GM23248 (cell line): ENCODE measurements around the gene THSD4. TPM values are rescaled to one million over a fixed set of nuclear protein-coding genes. Genes with fewer than 3 reads are reported as not detected.
A peak's percentile ranks its signal among the peaks of the same experiment; 100 is the strongest.

Experiments
- DNase-seq: peaks from one replicate; pipeline ENCODE4 v3.0.0-alpha.2; 2015
- H2AFZ ChIP-seq: fragments of 200-600 bp; sonication (generic); 2 replicates; pipeline ENCODE4 v1.6.1; 2016; ENCODE audit warnings: antibody characterized with exemption
- H3F3A ChIP-seq: fragments of 200-600 bp; sonication (generic); 2 replicates; pipeline ENCODE4 v1.6.1; 2016; ENCODE audit warnings: mild to moderate bottlenecking, antibody characterized with exemption, mixed run types; ENCODE audit not compliant: insufficient read depth
- H3K27ac ChIP-seq: fragments of 200-600 bp; sonication (generic); 2 replicates; pipeline ENCODE4 v1.5.1; 2016; ENCODE audit warnings: mild to moderate bottlenecking
- H3K27me3 ChIP-seq: fragments of 200-600 bp; sonication (generic); replicated peaks from 2 replicates; pipeline ENCODE4 v1.6.1; 2016; ENCODE audit warnings: mild to moderate bottlenecking; ENCODE audit not compliant: insufficient read depth
- H3K36me3 ChIP-seq: fragments of 200-600 bp; sonication (generic); 2 replicates; pipeline ENCODE4 v1.6.1; 2016; ENCODE audit warnings: low read depth, mild to moderate bottlenecking
- H3K4me1 ChIP-seq: fragments of 200-600 bp; sonication (generic); 2 replicates; pipeline ENCODE4 v1.6.1; 2016; ENCODE audit warnings: mild to moderate bottlenecking; ENCODE audit not compliant: insufficient read depth
- H3K4me2 ChIP-seq: fragments of 200-600 bp; sonication (generic); one replicate; pipeline ENCODE4 v1.6.1; 2016; ENCODE audit warnings: mild to moderate bottlenecking; ENCODE audit not compliant: unreplicated experiment
- H3K4me3 ChIP-seq: fragments of 200-600 bp; sonication (generic); 2 replicates; pipeline ENCODE4 v1.5.1; 2016; ENCODE audit warnings: mild to moderate bottlenecking
- H3K79me2 ChIP-seq: fragments of 200-600 bp; sonication (generic); 2 replicates; pipeline ENCODE4 v1.6.1; 2016; ENCODE audit warnings: mild to moderate bottlenecking; ENCODE audit not compliant: insufficient read depth
- H3K9ac ChIP-seq: fragments of 200-600 bp; sonication (generic); 2 replicates; pipeline ENCODE4 v1.6.1; 2016; ENCODE audit warnings: mild to moderate bottlenecking
- H3K9me2 ChIP-seq: fragments of 200-600 bp; sonication (generic); 2 replicates; pipeline ENCODE4 v1.6.1; 2016; ENCODE audit warnings: mixed run types, mild to moderate bottlenecking, moderate library complexity; ENCODE audit not compliant: insufficient read depth
- H3K9me3 ChIP-seq: fragments of 200-600 bp; sonication (generic); one replicate; pipeline ENCODE4 v1.6.1; 2017; ENCODE audit warnings: low read depth
- H4K20me1 ChIP-seq: fragments of 200-600 bp; sonication (generic); 2 replicates; pipeline ENCODE4 v1.6.0; 2016; ENCODE audit not compliant: insufficient read depth
- EZH2 ChIP-seq: fragments of 200-600 bp; sonication (generic); IDR thresholded peaks from 2 replicates; pipeline ENCODE4 v1.6.1; 2018; ENCODE audit warnings: antibody characterized with exemption, mild to moderate bottlenecking; ENCODE audit not compliant: insufficient read depth, poor library complexity, severe bottlenecking
- EZH2phosphoT487 ChIP-seq: fragments of 200-600 bp; sonication (generic); IDR thresholded peaks from 2 replicates; pipeline ENCODE4 v1.6.1; 2018; ENCODE audit warnings: antibody characterized with exemption, moderate library complexity, mild to moderate bottlenecking, low read depth; ENCODE audit not compliant: insufficient read depth
- WGBS, 2 experiments: methylation state at CpG; one replicate each; pipeline ENCODE4 v1.1.6; 2015 to 2017; ENCODE audit warnings: low lambda C conversion rate in 2 of 2, low coverage in 1 of 2; ENCODE audit errors: missing lambda C conversion rate in 2 of 2; 5-methylcytosine and 5-hydroxymethylcytosine counted together
- in situ Hi-C: fragments of 300-500 bp; cut with MboI; formaldehyde crosslinking; loops from 2 replicates; pipeline ENCODE4 v1.15.0; 2020
- polyA plus RNA-seq: library from polyadenylated mRNA; unstranded; fragments of >200 nt; fragmentation: Nextera tagmentation; extraction: Ambion mirVana; gene quantifications from 2 replicates; pipeline ENCODE4 v1.2.1, GENCODE V29; 2016
- total RNA-seq: library from RNA; depleted of rRNA; stranded (reverse); fragments of >200 nt; shearing (Covaris generic); gene quantifications from 2 replicates; pipeline ENCODE4 v1.2.3, GENCODE V29; 2014

Gene THSD4
- total and polyA plus RNA-seq, 2 experiments from 2014 or later = 14.2 to 58.9 TPM

DNA sequence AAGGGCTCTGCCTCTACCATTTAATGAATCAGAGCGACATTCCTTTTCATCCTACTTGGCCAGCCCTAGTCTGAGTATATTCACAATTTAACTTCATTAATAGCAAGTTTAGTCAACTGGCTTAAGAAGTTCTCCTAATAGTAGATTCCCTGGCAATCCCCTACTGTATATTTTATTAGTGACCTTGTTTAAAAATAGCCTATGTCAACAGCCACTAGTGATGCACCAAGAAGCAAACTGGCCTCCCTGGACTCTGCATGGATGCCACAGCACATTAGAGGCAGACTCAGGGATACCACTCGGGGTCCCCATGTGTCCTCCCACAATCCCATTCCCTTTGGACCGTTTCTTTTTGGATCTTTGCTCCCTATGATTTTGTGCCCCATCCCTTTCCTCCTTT lies 83.6 kb downstream of the THSD4 start:
- no peaks in the 10 kb centered on the region for H3K9me2 ChIP-seq
- no peak overlapping the region for H3K4me3 ChIP-seq
- TF ChIP-seq EZH2 (no peak), EZH2phosphoT487 (no peak)
- no peaks in the 10 kb centered on the region for H3K9me3 ChIP-seq
- H3K79me2 ChIP-seq = peaks cover 17% of the 10 kb centered on the region
- H3K4me2 ChIP-seq = no peak overlapping the region
- no peak overlapping the region for H3K27ac ChIP-seq
- no peaks in the 10 kb centered on the region for H4K20me1 ChIP-seq
- no peak overlapping the region for H3K9ac ChIP-seq
- H3K36me3 ChIP-seq = no peaks in the 10 kb centered on the region
- H3K27me3 ChIP-seq = no peaks in the 10 kb centered on the region
- in situ Hi-C loops = no loop called here
- no peaks in the 10 kb centered on the region for H3F3A ChIP-seq
- 91% methylated on average over 3 of the region's 3 CpGs for WGBS, 2 experiments
- H2AFZ ChIP-seq = no peak overlapping the region
- peaks cover 6% of the 10 kb centered on the region; the same call in 1 of the 2 replicates for H3K4me1 ChIP-seq
- DNase-seq = no peak

GRCh38 chr15:71199384-71200351 lies 84.4 kb downstream of the THSD4 start:
- in situ Hi-C loops = no loop called here
- H3K9ac ChIP-seq = no peak overlapping the region
- H4K20me1 ChIP-seq = no peaks in the 10 kb centered on the region
- H2AFZ ChIP-seq = no peak overlapping the region
- H3K27ac ChIP-seq = no peak overlapping the region
- WGBS, 2 experiments = 75 to 80% methylated on average over 5 to 6 of the region's 6 CpGs
- peaks cover 7% of the 10 kb centered on the region; the same call in 1 of the 2 replicates for H3K4me1 ChIP-seq
- no peaks in the 10 kb centered on the region for H3K9me2 ChIP-seq
- H3F3A ChIP-seq = no peaks in the 10 kb centered on the region
- peak; percentile 39 for DNase-seq
- no peaks in the 10 kb centered on the region for H3K9me3 ChIP-seq
- no peak overlapping the region for H3K4me2 ChIP-seq
- TF ChIP-seq EZH2 (no peak), EZH2phosphoT487 (no peak)
- no peak overlapping the region for H3K4me3 ChIP-seq
- no peaks in the 10 kb centered on the region for H3K36me3 ChIP-seq
- no peaks in the 10 kb centered on the region for H3K27me3 ChIP-seq
- peaks cover 22% of the 10 kb centered on the region for H3K79me2 ChIP-seq

DNA sequence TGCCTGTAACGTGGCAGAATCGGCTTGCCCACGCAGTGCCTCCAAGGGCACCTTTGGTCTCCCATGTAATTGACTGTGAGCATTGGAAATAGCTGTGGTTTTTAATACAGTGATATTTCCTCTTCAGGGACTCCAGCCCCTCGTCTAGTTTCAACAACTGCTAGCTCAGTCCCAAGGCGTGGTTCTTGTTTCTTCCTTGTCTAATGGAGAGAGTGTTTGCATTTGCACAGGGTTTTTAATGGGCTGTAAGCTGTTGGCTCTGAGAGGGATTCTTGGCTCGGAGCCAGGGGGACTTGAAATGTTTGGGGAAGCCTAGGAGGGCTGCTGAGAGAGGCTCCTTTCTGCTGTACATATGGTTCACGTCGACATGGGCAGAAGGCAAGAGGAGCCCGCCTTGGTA lies 86.2 kb downstream of the THSD4 start:
- no peak overlapping the region for H3K4me3 ChIP-seq
- H3K27me3 ChIP-seq = no peaks in the 10 kb centered on the region
- H2AFZ ChIP-seq = no peak overlapping the region
- no peaks in the 10 kb centered on the region for H3K9me2 ChIP-seq
- H3K36me3 ChIP-seq = no peaks in the 10 kb centered on the region
- no peaks in the 10 kb centered on the region for H3K9me3 ChIP-seq
- in situ Hi-C loops = no loop called here
- WGBS, 2 experiments = 70 to 73% methylated on average over 9 of the region's 9 CpGs
- H3K27ac ChIP-seq = no peak overlapping the region
- no peak for TF ChIP-seq EZH2phosphoT487
- TF ChIP-seq EZH2 = no peak
- H4K20me1 ChIP-seq = no peaks in the 10 kb centered on the region
- no peaks in the 10 kb centered on the region for H3F3A ChIP-seq
- no peak for DNase-seq
- no peak overlapping the region for H3K4me2 ChIP-seq
- peaks cover 31% of the 10 kb centered on the region for H3K79me2 ChIP-seq
- H3K9ac ChIP-seq = no peak overlapping the region
- peaks cover 7% of the 10 kb centered on the region; the same call in 1 of the 2 replicates for H3K4me1 ChIP-seq

DNA sequence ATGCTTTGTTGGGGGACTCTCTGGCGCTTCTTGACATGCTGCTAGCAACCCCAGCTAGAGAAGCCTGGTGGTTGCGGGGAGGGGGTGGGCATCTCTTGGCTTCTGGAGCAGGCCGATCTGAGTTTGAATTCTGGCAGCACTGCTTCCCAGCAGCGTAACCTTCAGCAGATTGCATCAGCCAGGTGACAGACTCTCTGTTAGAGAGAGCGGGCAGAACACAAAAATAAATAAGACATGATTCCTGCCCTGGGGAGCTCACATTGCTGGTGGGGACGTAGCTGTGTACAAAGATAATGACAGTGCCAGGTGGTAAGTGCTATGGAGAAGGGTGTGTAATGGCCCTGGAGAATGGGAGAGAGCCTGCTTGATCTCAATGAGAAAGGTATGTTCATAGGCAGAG lies 87.4 kb downstream of the THSD4 start:
- H2AFZ ChIP-seq = no peak overlapping the region
- in situ Hi-C loops = no loop called here
- TF ChIP-seq EZH2 (no peak), EZH2phosphoT487 (no peak)
- no peaks in the 10 kb centered on the region for H3K9me2 ChIP-seq
- 98% methylated on average over 6 of the region's 6 CpGs for WGBS, 2 experiments
- H3K4me3 ChIP-seq = no peak overlapping the region
- H3K9ac ChIP-seq = no peak overlapping the region
- H3K4me2 ChIP-seq = no peak overlapping the region
- H3K4me1 ChIP-seq = peaks cover 7% of the 10 kb centered on the region; the same call in 1 of the 2 replicates
- H3F3A ChIP-seq = no peaks in the 10 kb centered on the region
- H3K9me3 ChIP-seq = no peaks in the 10 kb centered on the region
- no peak overlapping the region for H3K27ac ChIP-seq
- DNase-seq = no peak
- peaks cover 31% of the 10 kb centered on the region for H3K79me2 ChIP-seq
- H4K20me1 ChIP-seq = no peaks in the 10 kb centered on the region
- H3K27me3 ChIP-seq = no peaks in the 10 kb centered on the region
- no peaks in the 10 kb centered on the region for H3K36me3 ChIP-seq
